ENCODE results near the gene TMEM231.
"Not testable (repeated sequence)": the region's sequence is repeated elsewhere in the genome, so short reads cannot be mapped to it uniquely, and the experiment has no call there.

TMEM231 gene

DNA sequence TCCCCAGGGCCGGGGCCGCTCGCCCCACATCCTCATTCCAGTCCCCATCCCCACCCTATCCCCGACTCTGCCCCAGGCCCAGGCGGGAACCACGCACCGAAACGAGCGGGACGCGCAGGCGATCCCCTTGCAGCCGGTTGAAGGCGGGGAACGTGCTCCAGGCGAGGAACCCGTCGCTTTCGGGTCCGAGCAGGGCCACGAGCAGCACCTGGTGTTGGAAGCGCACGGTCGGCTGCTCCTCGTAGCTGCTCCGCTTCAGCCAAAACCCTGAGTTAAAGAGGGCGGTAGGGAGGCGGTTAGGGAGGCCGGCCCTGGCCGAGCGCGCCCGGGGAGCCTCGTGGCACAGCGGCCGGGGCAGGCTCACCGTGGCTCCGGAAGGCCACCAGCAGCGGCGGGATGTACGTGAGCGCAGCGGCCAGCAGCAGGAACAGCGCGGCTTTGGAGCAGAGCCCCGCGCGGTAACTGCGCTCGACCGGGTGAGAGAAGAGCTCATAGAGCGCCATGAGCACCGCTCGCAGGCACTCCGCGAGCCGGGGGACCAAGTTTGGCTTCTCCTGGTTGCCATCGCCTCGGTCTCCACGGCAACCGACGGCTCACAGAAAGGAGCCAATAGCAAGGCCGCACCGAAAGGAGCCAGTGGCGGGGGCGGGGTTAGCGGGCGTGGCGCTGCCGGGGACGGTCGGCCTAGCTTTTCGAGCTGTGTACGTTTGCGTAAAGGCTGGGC lies at the start of gene TMEM231:
TSS of gene TMEM231 (minus strand) at position 546 of the 724 bp plus-strand sequence. CDS start at position 503, 43 bp downstream.
- DNase-seq: peak; percentile 98

DNA sequence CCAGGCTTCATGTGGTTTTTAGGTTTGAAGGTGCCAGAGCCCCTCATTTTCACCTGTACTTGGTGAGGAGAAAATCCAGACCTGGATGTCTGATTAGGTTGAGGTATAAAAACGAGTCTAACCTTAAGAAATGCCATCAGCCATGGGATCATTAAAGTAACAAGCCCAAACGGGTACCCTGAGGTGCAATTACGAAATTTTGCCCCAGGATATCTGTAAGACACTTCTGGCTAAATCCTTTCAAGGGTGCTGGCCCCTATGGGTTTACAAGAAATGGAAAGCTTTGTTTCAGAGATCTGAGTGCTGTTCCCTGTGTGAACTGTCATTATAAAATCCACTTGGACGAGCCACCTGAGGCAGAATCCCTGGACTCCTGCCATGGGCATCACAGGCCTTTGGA lies 47.2 kb upstream of the TMEM231 start:
- no peak for DNase-seq

GRCh38 chr16:75599452-75600277 lies 43.6 kb upstream of the TMEM231 start:
- DNase-seq: no peak

DNA sequence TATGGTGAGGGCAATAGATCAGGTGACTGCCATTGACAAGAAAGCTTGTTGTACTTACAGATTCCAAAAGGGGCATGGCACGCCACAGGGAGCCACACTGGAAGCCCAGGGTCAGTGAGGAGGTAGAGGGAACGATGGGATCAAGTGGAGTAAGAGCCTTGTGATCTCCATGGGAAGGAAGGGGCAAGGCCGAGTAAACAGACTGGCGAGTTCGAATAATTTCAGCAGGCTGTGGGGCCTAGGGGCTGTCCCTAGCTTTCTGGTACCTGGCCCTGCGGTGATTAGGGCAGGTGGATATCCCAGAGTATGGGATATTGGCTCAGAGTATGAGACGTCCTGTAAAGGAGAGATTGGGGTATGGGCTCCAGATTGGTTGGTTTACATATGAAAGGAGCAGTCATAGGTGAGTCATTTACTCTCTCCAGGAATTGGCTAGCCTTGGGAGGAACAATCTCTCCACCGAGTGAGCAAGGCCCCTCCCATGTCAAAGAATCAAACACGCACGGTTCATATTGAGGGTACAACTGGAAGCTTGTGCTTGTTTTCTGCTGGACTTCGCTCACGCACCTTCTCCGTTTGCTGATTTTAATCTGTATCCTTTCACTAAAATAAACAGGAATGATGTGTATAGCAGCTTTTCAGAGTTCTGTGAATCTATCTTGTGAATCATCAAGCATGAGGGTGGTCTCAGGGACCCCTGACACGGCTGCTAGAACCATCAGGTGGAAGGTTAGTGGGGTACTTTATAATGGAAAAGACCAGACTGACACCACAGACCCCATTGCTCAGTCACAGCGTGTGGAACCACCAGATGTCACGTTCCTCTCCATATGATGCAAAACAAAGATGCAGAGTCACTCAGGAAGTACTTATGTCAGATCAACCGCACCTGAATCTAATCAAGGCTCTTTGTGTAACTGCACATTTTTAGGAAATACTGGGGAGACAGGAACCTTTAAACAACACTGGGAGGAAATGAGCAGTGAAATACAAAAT lies 38.1 kb upstream of the TMEM231 start:
- peak; percentile 69 for DNase-seq

DNA sequence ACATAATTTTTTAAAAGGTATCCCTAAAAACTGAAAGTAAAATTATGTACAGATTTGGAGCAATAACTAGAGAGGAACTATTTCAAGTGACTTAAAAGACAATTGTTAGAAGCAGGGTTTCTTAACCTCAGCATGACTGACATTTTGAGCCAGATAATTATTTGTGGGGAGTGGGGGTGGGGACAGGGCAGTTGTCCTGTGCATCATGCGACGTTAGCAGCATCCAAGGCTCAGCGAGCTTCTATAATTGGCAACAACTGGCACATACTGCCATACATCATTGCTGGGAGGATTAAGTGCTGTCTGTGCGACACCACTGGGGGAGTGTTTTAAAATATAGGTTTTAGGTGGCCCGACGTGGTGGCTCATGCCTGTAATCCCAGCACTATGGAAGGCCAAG lies 37.3 kb upstream of the TMEM231 start:
- no peak for DNase-seq

DNA sequence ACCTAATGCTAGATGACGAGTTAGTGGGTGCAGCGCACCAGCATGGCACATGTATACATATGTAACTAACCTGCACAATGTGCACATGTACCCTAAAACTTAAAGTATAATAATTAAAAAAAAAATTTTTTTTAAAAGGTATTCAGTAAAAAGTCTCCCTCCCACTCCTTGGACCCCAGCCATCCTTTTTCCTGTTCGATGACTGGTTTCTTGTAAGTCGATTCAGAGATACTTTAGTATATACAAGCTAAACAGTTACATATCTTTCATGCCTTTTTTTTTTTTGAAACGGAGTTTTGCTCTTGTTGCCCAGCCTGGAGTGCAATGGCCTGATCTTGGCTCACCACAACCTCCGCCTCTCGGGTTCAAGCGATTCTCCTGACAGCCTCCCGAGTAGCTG lies 35.9 kb upstream of the TMEM231 start:
- not testable (repeated sequence) for DNase-seq

- DNase-seq: peak; percentile 88
These were observed 35.1 kb upstream of the TMEM231 start for GRCh38 chr16:75590920-75591843.

DNA sequence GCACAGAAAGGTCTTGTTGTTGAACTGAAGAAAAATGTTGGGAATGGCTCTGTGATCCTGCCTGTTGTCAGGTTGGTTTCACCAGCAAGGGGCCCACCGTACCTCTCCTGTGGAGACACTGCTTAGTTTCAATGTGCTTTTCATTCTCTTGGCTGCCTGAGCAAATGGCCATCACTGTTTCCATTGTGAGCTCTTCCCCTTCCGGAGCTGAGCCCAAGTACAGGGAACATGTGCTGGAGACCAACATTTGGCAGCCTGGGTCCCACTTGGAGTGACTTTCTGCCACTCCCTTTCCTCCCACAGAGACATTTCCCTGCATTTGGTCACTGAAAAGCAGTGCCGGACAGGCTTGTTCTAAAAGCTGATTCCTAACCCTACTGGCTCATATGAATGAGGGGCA lies 33.3 kb upstream of the TMEM231 start:
- no peak for DNase-seq

DNA sequence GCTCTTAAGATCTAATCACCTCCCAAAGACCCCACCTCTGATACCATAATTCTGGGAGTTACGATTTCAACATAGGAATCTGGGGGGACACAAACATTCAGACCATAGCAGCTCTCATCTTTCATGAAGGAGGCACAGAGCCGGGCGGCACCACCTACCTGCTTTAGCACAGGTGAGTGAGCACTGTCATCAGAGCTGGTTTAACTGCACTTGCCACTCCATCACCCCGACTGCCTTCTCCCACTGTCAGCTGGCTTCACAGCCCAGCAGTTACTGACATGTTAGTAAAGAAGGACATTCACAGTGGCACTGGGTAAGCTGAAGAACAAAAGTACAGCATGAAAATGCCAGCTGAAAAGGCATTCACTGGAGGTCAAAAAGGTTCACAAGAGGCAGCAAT lies 32.7 kb upstream of the TMEM231 start:
- DNase-seq: no peak

- DNase-seq: no peak
These were observed 28.1 kb upstream of the TMEM231 start for GRCh38 chr16:75584108-75584507.

DNA sequence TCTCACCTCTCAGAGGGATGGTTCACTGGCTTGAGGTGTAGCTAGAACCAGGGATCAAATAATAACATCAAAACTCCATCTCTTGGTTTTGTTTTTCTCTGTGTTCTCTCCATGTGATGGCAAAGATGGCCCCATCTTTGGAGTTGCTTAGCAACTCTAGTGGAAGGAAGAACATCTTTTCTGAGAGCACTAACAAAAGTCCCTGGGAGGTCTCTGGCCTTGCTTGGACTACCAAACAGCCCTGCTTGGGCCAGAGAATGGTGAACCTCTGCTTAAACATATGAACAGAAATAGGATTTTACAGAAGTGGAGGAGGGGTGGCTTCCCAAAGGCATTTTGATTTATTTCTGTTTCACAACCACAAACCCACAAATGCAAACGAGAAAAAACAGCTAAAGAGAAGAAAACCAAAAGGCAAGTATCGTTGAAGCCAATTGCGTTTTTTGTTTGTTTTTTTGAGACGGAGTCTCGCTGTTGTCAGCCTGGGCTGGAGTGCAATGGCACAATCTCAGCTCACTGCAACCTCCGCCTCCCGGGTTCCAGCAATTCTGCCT lies 23.3 kb upstream of the TMEM231 start:
- DNase-seq: no peak

DNA sequence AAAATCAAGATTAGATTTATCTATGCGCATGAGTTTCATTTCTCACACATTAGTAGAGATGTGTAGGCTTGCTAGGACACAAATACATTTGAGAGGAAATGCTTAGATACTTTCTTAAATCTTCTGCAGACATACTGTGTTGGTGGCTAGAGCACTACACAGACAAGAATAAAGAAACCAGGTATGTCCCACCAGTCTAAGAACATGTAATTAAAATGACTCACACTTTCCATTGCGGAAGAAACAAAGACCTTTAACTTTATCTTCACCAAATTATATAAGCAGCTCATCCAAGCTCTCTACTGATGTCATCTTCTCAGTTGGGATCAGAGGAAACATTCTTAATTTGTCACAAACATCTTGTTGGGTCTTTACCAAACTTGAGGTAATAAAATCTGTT lies 22.7 kb upstream of the TMEM231 start:
- no peak for DNase-seq

GRCh38 chr16:75578212-75578611 lies 22.2 kb upstream of the TMEM231 start:
- DNase-seq: no peak

DNA sequence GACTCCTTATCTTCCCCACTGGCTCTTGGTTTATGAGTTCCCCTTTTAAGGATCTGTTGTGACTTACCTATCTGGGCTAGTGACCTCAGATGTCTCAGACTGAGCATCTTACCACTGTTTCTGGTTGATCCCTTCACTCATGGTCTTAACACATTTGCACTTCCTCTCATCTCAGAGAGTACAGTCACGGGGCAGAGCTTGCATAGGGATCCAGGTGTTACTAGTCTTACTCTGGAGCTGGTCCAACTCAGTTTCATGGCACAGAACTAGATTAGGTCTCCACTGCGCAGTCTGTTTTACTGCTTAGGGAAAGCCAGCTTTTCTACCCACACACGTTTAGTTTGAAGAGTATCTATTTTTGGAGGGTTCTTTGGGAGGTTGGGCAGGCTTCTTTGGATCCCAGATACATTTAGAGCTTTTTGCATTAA lies 20.3 kb upstream of the TMEM231 start:
- no peak for DNase-seq

GRCh38 chr16:75575958-75576357 lies 19.9 kb upstream of the TMEM231 start:
- no peak for DNase-seq

DNA sequence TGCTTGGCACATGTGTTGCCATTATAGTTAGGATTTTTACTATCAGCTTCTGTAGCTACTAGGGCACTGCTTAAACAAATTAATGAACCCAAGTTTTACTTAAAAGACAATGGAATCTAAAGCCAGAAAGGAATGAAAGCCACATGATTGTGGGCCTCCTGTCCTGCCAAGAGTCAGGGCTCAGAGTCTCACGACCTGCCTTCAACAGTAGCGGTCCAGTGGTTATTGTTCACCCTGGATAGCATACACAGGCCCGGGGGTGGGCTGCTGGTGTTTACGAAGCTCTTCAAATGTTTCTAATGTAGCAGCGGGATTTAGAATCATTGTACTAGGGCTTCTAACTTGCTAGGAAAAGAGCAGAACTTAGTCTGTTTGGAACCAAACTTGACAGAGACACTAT lies 17.9 kb upstream of the TMEM231 start:
- no peak for DNase-seq

GRCh38 chr16:75572864-75573542 lies 17.0 kb upstream of the TMEM231 start:
- DNase-seq: no peak

GRCh38 chr16:75570396-75571065 lies 14.5 kb upstream of the TMEM231 start:
- DNase-seq: no peak

DNA sequence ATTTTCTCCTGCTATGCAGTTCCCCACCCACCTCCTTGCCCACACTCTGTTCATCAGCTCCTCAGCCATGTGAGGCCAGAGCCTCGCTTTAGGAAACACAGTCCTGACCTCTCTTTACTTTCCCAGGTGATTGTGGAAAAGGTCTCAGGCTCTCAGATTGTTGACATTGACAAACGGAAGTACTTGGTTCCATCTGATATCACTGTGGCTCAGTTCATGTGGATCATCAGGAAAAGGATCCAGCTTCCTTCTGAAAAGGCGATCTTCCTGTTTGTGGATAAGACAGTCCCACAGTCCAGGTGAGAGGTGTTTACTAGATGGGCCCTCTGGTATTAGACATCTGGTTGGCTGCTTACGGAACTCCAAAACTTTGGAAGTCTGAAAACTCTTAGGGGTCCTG lies 11.9 kb upstream of the TMEM231 start:
- no peak for DNase-seq

DNA sequence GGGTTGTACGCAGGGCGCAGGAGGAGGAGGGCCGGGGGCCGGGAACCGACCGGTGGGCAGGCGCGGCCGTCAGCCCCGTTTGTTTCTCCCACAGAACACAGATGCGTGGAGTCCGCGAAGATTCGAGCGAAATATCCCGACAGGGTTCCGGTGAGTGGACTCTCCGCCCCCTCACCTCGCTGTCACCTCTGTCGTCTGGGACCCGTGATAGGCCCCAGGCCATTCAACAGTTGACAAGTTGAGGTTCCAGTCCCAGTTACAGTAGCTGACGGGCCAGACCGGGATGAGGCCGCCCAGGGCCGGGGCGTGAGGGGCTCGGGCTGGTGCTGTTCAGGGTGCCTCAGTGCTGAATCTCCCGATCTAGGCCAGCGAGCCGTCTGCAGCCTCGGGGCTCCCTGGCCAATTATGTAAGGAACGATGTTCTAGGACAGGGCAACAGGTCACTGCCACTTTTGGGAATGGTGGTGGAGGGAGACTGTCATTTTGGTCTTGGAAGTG lies 10.8 kb upstream of the TMEM231 start:
- DNase-seq: no peak

Data from islet precursor cell (in vitro differentiated cells).